Endothelial cell of umbilical vein (primary cell): Measurements from ENCODE around the gene UBE4B.

Experiments used
- CTCF ChIP-seq, 2 donors: IDR thresholded peaks; 1 replicate in 1 of 2; 2 replicates in 1 of 2; pipeline ENCODE4 v1.5.1; 2011; ENCODE audit warnings: low read length in 2 of 2, mild to moderate bottlenecking in 2 of 2, moderate library complexity in 2 of 2, control low read depth in 1 of 2, inconsistent platforms in 1 of 2, low read depth in 1 of 2; ENCODE audit not compliant: insufficient read depth in 1 of 2; ENCODE audit errors: extremely low read depth in 1 of 2
- EZH2 ChIP-seq: IDR thresholded peaks from 2 replicates; pipeline ENCODE4 v1.6.1; 2012; ENCODE audit warnings: borderline replicate concordance, low read depth, mild to moderate bottlenecking, moderate library complexity, low read length, inconsistent platforms; ENCODE audit not compliant: severe bottlenecking
- FOS ChIP-seq: IDR thresholded peaks from 2 replicates; pipeline ENCODE4 v1.6.1; 2011; ENCODE audit warnings: mild to moderate bottlenecking, low read length, moderate library complexity, borderline replicate concordance; ENCODE audit not compliant: insufficient read depth
- JUN ChIP-seq: IDR thresholded peaks from 2 replicates; pipeline ENCODE4 v1.6.1; 2011; ENCODE audit warnings: borderline replicate concordance, low read depth; ENCODE audit not compliant: insufficient read length, insufficient read depth
- MAX ChIP-seq: IDR thresholded peaks from 2 replicates; pipeline ENCODE4 v1.6.1; 2011; ENCODE audit not compliant: insufficient read depth, insufficient read length
- MYC ChIP-seq: IDR thresholded peaks from one replicate; pipeline ENCODE4 v1.6.1; 2011; ENCODE audit warnings: mild to moderate bottlenecking, low read depth, low read length
- POLR2A ChIP-seq: IDR thresholded peaks from 2 replicates; pipeline ENCODE4 v1.6.1; 2012; ENCODE audit warnings: low read depth, mild to moderate bottlenecking, control low read depth, low read length
- POLR2AphosphoS5 ChIP-seq: IDR thresholded peaks from 2 replicates; pipeline ENCODE4 v1.6.1; 2012; ENCODE audit warnings: low read depth, mild to moderate bottlenecking, control low read depth, low read length, moderate library complexity; ENCODE audit not compliant: insufficient read depth

- TF ChIP-seq POLR2A (no peak), CTCF (IDR thresholded peaks at IDR 0.05; ENCODE audit: extremely low read depth in 1 of 2, insufficient read depth in 1 of 2, low read depth in 1 of 2, low read length in 2 of 2) (no peak), JUN (no peak), MAX (no peak), EZH2 (no peak), MYC (no peak), POLR2AphosphoS5 (no peak), FOS (no peak)
Measured at GRCh38 chr1:10117865-10118264, 85.1 kb downstream of the UBE4B start.
